Astrocyte of the spinal cord (primary cell): ENCODE measurements around the gene SART3.

ENCODE experiments used
- DNase-seq: peaks from one replicate; pipeline ENCODE4 v3.0.0; 2011; ENCODE audit warnings: low read depth, low spot score
- H3K4me3 ChIP-seq: 2 replicates; pipeline ENCODE4 v1.5.1; 2011; ENCODE audit warnings: low read depth, mild to moderate bottlenecking, low read length, moderate library complexity
- in situ Hi-C: cut with HindIII; loops from 2 replicates; pipeline ENCODE4 v1.10.0; 2017; ENCODE audit warnings: low sequenced_read_pairs
- TF ChIP-seq, protein P1 (sequence below): IDR thresholded peaks from 2 replicates; pipeline ENCODE4 v1.5.1; 2012; ENCODE audit warnings: low read depth, mild to moderate bottlenecking, low read length, inconsistent platforms

SART3 gene

DNA sequence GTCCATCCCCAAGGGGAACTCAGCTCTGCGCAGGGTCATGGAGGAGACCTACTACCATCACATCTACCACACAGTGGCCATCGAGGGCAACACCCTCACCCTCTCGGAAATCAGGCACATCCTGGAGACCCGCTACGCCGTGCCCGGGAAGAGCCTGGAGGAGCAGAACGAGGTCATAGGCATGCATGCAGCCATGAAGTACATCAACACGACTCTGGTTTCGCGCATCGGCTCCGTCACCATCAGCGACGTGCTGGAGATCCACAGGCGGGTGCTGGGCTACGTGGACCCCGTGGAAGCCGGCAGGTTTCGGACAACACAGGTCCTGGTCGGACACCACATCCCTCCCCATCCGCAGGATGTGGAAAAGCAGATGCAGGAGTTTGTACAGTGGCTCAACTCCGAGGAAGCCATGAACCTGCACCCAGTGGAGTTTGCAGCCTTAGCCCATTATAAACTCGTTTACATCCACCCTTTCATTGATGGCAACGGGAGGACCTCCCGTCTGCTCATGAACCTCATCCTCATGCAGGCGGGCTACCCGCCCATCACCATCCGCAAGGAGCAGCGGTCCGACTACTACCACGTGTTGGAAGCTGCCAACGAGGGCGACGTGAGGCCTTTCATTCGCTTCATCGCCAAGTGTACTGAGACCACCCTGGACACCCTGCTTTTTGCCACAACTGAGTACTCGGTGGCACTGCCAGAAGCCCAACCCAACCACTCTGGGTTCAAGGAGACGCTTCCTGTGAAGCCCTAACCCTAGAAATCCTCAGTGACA, 42.1 kb downstream of the SART3 start:
- no peak overlapping the region for H3K4me3 ChIP-seq
- in situ Hi-C loops: no loop called here
- TF ChIP-seq, protein P1, sequence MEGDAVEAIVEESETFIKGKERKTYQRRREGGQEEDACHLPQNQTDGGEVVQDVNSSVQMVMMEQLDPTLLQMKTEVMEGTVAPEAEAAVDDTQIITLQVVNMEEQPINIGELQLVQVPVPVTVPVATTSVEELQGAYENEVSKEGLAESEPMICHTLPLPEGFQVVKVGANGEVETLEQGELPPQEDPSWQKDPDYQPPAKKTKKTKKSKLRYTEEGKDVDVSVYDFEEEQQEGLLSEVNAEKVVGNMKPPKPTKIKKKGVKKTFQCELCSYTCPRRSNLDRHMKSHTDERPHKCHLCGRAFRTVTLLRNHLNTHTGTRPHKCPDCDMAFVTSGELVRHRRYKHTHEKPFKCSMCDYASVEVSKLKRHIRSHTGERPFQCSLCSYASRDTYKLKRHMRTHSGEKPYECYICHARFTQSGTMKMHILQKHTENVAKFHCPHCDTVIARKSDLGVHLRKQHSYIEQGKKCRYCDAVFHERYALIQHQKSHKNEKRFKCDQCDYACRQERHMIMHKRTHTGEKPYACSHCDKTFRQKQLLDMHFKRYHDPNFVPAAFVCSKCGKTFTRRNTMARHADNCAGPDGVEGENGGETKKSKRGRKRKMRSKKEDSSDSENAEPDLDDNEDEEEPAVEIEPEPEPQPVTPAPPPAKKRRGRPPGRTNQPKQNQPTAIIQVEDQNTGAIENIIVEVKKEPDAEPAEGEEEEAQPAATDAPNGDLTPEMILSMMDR: no peak
- DNase-seq: no peak

DNA sequence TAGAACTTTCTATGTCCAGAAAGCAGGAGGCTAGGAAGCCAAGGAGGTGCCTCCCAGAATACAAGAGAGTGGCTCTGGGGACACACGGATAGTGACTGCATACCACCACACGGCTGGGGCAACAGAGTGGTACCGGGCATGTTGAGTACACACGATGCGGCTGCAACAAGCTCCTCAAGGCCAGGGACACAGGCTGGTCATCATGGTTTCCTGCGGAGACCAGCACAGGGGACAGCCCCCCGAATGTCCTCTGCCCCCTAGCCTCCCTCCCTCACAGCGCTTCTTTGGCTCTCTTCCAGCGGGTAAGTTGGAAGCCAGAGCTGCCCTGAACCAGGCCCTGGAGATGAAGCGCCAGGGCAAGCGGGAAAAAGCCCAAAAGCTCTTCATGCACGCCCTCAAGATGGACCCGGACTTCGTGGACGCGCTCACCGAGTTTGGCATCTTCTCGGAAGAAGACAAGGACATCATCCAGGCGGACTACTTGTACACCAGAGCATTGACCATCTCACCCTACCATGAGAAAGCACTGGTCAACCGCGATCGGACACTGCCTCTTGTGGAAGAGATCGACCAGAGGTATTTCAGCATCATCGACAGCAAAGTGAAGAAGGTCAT, 42.8 kb downstream of the SART3 start:
- TF ChIP-seq, protein P1: no peak
- DNase-seq: no peak
- no peak overlapping the region for H3K4me3 ChIP-seq
- in situ Hi-C loops: no loop called here

DNA sequence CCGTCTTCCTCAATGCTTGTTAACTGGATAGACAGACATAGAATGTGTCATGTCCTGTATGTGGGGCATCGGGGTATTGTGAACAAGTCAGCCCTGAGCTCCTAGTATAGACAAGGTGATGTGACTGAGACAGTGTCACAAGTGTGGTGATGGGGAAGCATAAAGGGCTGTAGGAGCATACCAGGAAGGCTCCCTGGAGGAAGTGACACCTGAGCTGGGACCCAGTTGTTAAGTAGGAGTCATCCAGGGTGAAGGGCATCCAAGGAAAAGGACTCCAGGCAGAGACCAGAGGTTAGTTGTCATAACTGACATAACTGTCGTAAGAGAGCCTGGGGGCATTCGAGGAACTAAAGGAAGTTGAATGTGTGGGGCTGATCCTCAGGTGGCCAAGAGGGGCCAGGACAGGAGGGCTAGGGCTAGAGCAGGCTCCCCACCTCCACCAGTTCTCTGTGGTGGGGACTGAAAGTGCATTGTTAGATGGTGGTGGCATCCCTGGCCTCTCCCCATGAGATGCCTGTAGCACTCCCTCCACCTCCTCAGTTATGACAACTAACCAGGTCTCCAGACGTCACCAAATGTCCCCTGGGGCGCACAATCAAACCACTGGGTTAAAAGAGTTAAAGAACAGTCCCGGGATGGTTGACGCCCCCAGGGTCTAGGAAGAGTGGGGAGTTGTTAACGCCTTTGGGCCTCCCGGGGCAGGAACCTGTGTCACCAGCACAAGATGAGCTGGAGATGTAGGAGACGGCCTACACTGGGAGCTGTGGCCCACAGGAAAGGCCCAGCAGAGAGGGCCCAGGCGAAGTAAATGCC, 43.5 kb downstream of the SART3 start:
- no peak overlapping the region for H3K4me3 ChIP-seq
- no peak for DNase-seq
- TF ChIP-seq, protein P1: no peak
- in situ Hi-C loops: no loop called here

DNA sequence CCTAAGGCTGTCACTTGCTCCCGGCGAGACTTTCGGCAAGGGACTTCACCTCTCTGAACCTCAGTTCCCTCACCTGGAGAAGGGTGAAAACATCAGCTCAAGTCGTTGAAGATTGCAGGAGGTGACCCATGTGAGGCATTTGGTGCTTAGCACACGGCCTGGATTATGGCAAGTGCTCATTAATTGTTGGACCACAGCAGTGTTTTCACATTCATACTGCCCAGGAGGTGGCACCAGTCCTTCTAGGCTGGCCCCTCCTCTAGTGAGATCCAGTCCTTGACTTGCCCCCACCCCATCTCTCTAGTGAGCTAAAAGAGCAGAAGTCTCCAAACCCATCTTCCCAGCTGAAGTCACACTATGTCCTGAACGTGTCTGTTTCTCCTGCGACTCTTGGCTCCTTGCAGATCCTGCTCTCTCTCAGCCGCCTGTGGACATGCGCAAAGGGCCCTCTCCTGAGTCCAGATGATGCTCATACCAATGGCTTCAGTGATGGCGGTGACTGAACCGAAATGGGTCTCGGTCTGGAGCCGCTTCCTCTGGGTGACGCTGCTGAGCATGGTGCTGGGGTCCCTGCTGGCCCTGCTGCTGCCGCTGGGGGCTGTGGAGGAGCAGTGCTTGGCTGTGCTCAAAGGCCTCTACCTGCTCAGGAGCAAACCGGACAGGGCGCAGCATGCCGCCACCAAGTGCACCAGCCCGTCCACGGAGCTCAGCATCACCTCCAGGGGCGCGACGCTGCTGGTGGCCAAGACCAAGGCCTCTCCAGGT, 44.3 kb downstream of the SART3 start:
- DNase-seq: no peak
- no peak overlapping the region for H3K4me3 ChIP-seq
- in situ Hi-C loops: no loop called here
- TF ChIP-seq, protein P1: no peak

DNA sequence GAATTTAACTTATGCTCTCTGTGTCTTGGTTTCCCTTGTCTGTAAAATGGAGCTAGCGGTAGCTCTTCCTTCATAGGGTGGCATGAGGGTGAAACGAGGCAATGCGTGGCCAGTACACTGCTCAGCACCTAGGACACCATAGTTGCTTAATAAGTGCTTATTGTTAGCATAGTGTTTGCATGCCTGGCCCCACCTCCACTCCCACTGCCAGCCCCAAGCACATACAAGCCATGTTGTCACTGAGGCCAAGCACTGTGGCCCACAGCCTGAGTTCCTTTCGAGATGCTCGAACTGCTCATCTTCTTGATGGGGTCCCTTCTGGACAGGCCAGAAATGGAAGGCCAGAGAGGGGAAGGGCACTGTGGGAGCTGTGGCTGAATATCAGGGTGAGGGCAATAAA, 45.1 kb downstream of the SART3 start:
- in situ Hi-C loops: no loop called here
- no peak for DNase-seq
- TF ChIP-seq, protein P1: no peak
- H3K4me3 ChIP-seq: peak overlapping the region; percentile 93
